Heart right ventricle (tissue), 16 donors: ENCODE measurements around the gene RASL12. TPM values are rescaled to one million over a fixed set of nuclear protein-coding genes. Genes with fewer than 3 reads are reported as not detected.

Source experiments
- ATAC-seq, 8 donors: fragments of 200-7000 bp; cut with Tn5 transposase; one replicate each; pipeline ENCODE4 v1.9.1; 2020; ENCODE audit warnings: mild to moderate bottlenecking in 8 of 8, moderate library complexity in 8 of 8, moderate number of reproducible peaks in 1 of 8
- DNase-seq, 2 donors: peaks; one replicate each; pipeline ENCODE4 v3.0.0-alpha.2; 2020
- H3K27ac ChIP-seq, 10 donors: fragments of 200-600 bp; sonication (generic) in 2 of 10; one replicate each; pipeline versions ENCODE4 v1.5.0 to v1.8.0; 2020 to 2022; ENCODE audit warnings: mild to moderate bottlenecking in 3 of 10
- H3K27me3 ChIP-seq, 7 donors: fragments of 200-600 bp; one replicate each; pipeline ENCODE4 v1.8.0; 2021 to 2022; ENCODE audit warnings: mild to moderate bottlenecking in 2 of 7
- H3K36me3 ChIP-seq, 9 donors: fragments of 200-600 bp; sonication (generic) in 1 of 9; one replicate each; pipeline versions ENCODE4 v1.5.0 to v1.8.0; 2020 to 2022; ENCODE audit warnings: mild to moderate bottlenecking in 2 of 9
- H3K4me1 ChIP-seq, 9 donors: fragments of 200-600 bp; sonication (generic) in 1 of 9; one replicate each; pipeline versions ENCODE4 v1.5.0 to v1.8.0; 2020 to 2022; ENCODE audit warnings: mild to moderate bottlenecking in 4 of 9
- H3K4me3 ChIP-seq, 10 donors: fragments of 200-600 bp; sonication (generic) in 2 of 10; one replicate each; pipeline versions ENCODE4 v1.5.0 to v1.8.0; 2020 to 2022; ENCODE audit warnings: mild to moderate bottlenecking in 7 of 10, moderate library complexity in 2 of 10
- H3K9me3 ChIP-seq, 11 donors: fragments of 200-600 bp in 10 of 11; sonication (generic) in 2 of 11; one replicate each; pipeline versions ENCODE4 v1.5.0 to v1.8.0; 2013 to 2022; ENCODE audit warnings: mild to moderate bottlenecking in 2 of 11, control low read depth in 1 of 11, moderate library complexity in 1 of 11
- CTCF ChIP-seq, 9 donors: fragments of 200-600 bp; sonication (generic) in 2 of 9; IDR thresholded peaks; one replicate each; pipeline versions ENCODE4 v1.5.0 to v1.8.0; 2021 to 2022; ENCODE audit warnings: antibody characterized with exemption in 9 of 9, mild to moderate bottlenecking in 5 of 9, moderate library complexity in 1 of 9
- WGBS, 2 donors: extraction: QIAGEN DNeasy Blood & Tissue Kit; methylation state at CpG; one replicate each; pipeline ENCODE4 v1.1.7; 2013; ENCODE audit warnings: inconsistent platforms in 1 of 2; 5-methylcytosine and 5-hydroxymethylcytosine counted together
- intact Hi-C, 10 donors: fragments of 100-400 bp; cut with DNase I; formaldehyde crosslinking; loops; one replicate each; pipeline versions ENCODE4 v1.11.1 to v1.14.2; 2022
- polyA plus RNA-seq, 2 donors: library from polyadenylated mRNA; stranded (reverse); fragments of 200-250 nt; gene quantifications; one replicate each; pipeline ENCODE4 v1.2.3, GENCODE V29; 2013
- total RNA-seq, 10 donors: library from RNA; stranded (reverse); fragmentation: NEBNext Ultra II Directional in 3 of 10; extraction: Animal tissue kit (Norgen Biotek cat#: 25700) in 3 of 10; gene quantifications; one replicate each; pipeline versions ENCODE4 v1.2.1 to v1.2.4, GENCODE V29; 2021 to 2023
- donor health status: Arrhythmogenic right ventricular cardiomyopathy.
- donor health status: ischemic (EF 13 %, LVEDD 7.1; RV severe dilation, severe dysfunction).
- donor health status: healthy with polysubstance abuse.
- donor health status: DM: no; HTN: yes; CAD: no.
- donor health status: DM: no; HTN: no; CAD: no.
- donor health status: ischemic (EF 25% LVEDD 6.9; RV normal size, moderate dysfunction).
- donor health status: ischemic (EF 25% LVEDD 5.7; RV mildly dilated, moderate dysfunction).
- donor health status: healthy.
- donor health status: DM: yes; HTN: yes; CAD: no.
- donor health status: Ischemic cardiomyopathy.
- donor health status: ischemic (EF 35%, LVEDD 5.7; RV mildly dilated, moderate dysfunction).
- donor health status: nonischemic (EF 11% LVEDD 7.7; RV severe dilation, severe dysfunction).
- donor health status: DM: yes; HTN: yes; CAD: no.
- donor health status: PGD.
- donor health status: ischemic (EF 29% LVEDD 5.4; RV normal size, mild dysfunction).
- donor health status: nonischemic (EF 23%, LVEDD 6.1; RV moderate dilation, normal function).

RASL12 gene
- total and polyA plus RNA-seq, 12 donors = 4.4 to 20.1 (median 12.9) TPM

- no peak for TF ChIP-seq CTCF (IDR thresholded peaks at IDR 0.05)
- H3K27me3 ChIP-seq = peaks cover 0 to 42% (median 6%) of the 10 kb centered on the region in 7 donors
- H3K27ac ChIP-seq = peak overlapping the region in 9 of 10 donors; percentile 72 to 92 (median 89)
- ATAC-seq (no peak), DNase-seq (no peak)
- H3K4me3 ChIP-seq = peak overlapping the region; percentile 21 to 66 (median 59)
- H3K36me3 ChIP-seq = peaks cover 0 to 4% (median 0%) of the 10 kb centered on the region in 9 donors
- intact Hi-C loops = no loop called here
- WGBS, 2 donors = 62 to 75% methylated on average over 3 of the region's 3 CpGs
- H3K4me1 ChIP-seq = peaks cover 21 to 76% (median 44%) of the 10 kb centered on the region in 9 donors
- no peaks in the 10 kb centered on the region for H3K9me3 ChIP-seq
These were observed 1.7 kb downstream of the RASL12 start for GRCh38 chr15:65066001-65066634.

- 68 to 78% methylated on average over 5 of the region's 5 CpGs for WGBS, 2 donors
- Histone ChIP-seq H3K9me3 (no peaks in the 10 kb centered on the region), H3K27me3 (peaks cover 0 to 31% (median 3%) of the 10 kb centered on the region in 7 donors), H3K27ac (peak overlapping the region in 5 of 10 donors; percentile 7 to 35 (median 15)), H3K36me3 (peaks cover 0 to 19% (median 0%) of the 10 kb centered on the region in 9 donors), H3K4me1 (peaks cover 8 to 69% (median 28%) of the 10 kb centered on the region in 9 donors), H3K4me3 (no peak overlapping the region)
- no peak for TF ChIP-seq CTCF (IDR thresholded peaks at IDR 0.05)
- no peak for DNase-seq
- no peak for ATAC-seq
- intact Hi-C loops = no loop called here
These were observed 5.1 kb downstream of the RASL12 start for GRCh38 chr15:65062726-65063125.

GRCh38 chr15:65062061-65062460 lies 5.7 kb downstream of the RASL12 start:
- ATAC-seq (no peak), DNase-seq (no peak)
- Histone ChIP-seq H3K4me1 (peaks cover 8 to 74% (median 25%) of the 10 kb centered on the region in 9 donors), H3K27ac (peak overlapping the region in 4 of 10 donors; percentile 5 to 60 (median 28)), H3K27me3 (peaks cover 0 to 25% (median 0%) of the 10 kb centered on the region in 7 donors), H3K4me3 (no peak overlapping the region), H3K9me3 (no peaks in the 10 kb centered on the region), H3K36me3 (peaks cover 0 to 25% (median 0%) of the 10 kb centered on the region in 9 donors)
- no peak for TF ChIP-seq CTCF (IDR thresholded peaks at IDR 0.05)
- WGBS, 2 donors = 90 to 93% methylated on average over 5 of the region's 5 CpGs
- intact Hi-C loops = no loop called here

GRCh38 chr15:65060641-65061397 lies 7.0 kb downstream of the RASL12 start:
- Histone ChIP-seq H3K4me1 (peaks cover 7 to 80% (median 30%) of the 10 kb centered on the region in 9 donors), H3K27me3 (peaks cover 0 to 12% (median 0%) of the 10 kb centered on the region in 7 donors), H3K9me3 (no peaks in the 10 kb centered on the region), H3K36me3 (peaks cover 0 to 35% (median 0%) of the 10 kb centered on the region in 9 donors), H3K4me3 (no peak overlapping the region), H3K27ac (peak overlapping the region in 8 of 10 donors; percentile 10 to 64 (median 52))
- WGBS, 2 donors = 80 to 85% methylated on average over 6 of the region's 6 CpGs
- DNase-seq (peak in 1 of 2 donors; percentile 52), ATAC-seq (peak in 6 of 8 donors; percentile 35 to 46 (median 40))
- intact Hi-C loops = no loop called here
- no peak for TF ChIP-seq CTCF (IDR thresholded peaks at IDR 0.05)
